ENCODE results near the gene MYO7A. TPM values are rescaled to one million over a fixed set of nuclear protein-coding genes. Genes with fewer than 3 reads are reported as not detected.
A peak's percentile ranks its signal among the peaks of the same experiment; 100 is the strongest.

Gene MYO7A
- total RNA-seq, result under 1 TPM; 0.09 to 0.14 TPM

- Mint-ChIP-seq H3K36me3 (ENCODE audit: low read depth) (no peaks in the 10 kb centered on the region), H3K4me1 (ENCODE audit: low read depth) (peaks cover 5% of the 10 kb centered on the region), H3K27ac (no peak within 1 kb of the TSS), H3K27me3 (peaks cover 4% of the 10 kb centered on the region), H3K9me3 (no peaks in the 10 kb centered on the region), H3K4me3 (peak within 1 kb of the TSS; percentile 37)
- ChIA-PET CTCF (interaction anchor here (0.8 to 4.2 kb wide), 45 partner anchors 8 to 420 kb away, joined by 3 to 176 read pairs (median 6); no protein-coding TSS in a partner anchor), POLR2A (no interaction called here)
- TF ChIP-seq, protein P1, sequence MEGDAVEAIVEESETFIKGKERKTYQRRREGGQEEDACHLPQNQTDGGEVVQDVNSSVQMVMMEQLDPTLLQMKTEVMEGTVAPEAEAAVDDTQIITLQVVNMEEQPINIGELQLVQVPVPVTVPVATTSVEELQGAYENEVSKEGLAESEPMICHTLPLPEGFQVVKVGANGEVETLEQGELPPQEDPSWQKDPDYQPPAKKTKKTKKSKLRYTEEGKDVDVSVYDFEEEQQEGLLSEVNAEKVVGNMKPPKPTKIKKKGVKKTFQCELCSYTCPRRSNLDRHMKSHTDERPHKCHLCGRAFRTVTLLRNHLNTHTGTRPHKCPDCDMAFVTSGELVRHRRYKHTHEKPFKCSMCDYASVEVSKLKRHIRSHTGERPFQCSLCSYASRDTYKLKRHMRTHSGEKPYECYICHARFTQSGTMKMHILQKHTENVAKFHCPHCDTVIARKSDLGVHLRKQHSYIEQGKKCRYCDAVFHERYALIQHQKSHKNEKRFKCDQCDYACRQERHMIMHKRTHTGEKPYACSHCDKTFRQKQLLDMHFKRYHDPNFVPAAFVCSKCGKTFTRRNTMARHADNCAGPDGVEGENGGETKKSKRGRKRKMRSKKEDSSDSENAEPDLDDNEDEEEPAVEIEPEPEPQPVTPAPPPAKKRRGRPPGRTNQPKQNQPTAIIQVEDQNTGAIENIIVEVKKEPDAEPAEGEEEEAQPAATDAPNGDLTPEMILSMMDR (IDR thresholded peaks at IDR 0.05), result no peak
- intact Hi-C loops (cut with micrococcal nuclease), result loop anchor here (1.0 to 10.0 kb wide), 2 partner anchors 60 to 427 kb away; no protein-coding TSS in a partner anchor
- DNase-seq (no peak), ATAC-seq (no peak)
These were observed at the start of gene MYO7A for GRCh38 chr11:77127920-77128691. MYO7A (plus strand) TSS chr11:77128246; CDS start chr11:77130635, 2,389 bp downstream.

DNA sequence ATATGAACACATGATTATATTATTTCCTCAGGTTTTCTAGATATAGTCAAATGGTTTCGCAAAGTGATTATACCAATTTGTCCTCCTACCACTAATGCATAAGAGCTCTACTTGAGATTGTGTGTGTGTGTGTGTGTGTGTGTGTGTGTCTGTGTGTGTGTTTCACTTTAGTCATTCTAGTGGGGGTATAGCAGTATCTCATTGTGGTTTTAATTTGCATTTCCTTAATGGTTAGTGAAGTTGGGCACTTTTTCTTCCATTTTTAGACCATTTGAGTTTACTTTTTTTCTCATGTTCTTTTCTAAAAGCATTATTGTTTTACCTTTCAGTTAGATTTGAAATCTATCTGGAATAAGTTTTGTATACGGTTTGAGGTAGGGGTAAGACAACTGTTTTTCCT, 48.4 kb upstream of the MYO7A start:
- intact Hi-C loops (cut with micrococcal nuclease), result no loop called here
- Mint-ChIP-seq H3K36me3 (ENCODE audit: low read depth) (no peaks in the 10 kb centered on the region), H3K4me3 (no peak overlapping the region), H3K4me1 (ENCODE audit: low read depth) (peaks cover 21% of the 10 kb centered on the region), H3K27ac (no peak overlapping the region), H3K27me3 (no peaks in the 10 kb centered on the region), H3K9me3 (peaks cover 4% of the 10 kb centered on the region)
- ChIA-PET CTCF (interaction anchor here (1.1 to 4.9 kb wide), 5 partner anchors 11 to 159 kb away, joined by 3 to 54 read pairs (median 5); no protein-coding TSS in a partner anchor), POLR2A (no interaction called here)
- TF ChIP-seq, protein P1 (IDR thresholded peaks at IDR 0.05), result no peak
- DNase-seq, result no peak
- ATAC-seq, result no peak

- intact Hi-C loops (cut with micrococcal nuclease), result no loop called here
- TF ChIP-seq, protein P1 (IDR thresholded peaks at IDR 0.05), result no peak
- ATAC-seq (no peak), DNase-seq (no peak)
- peaks cover 21% of the 10 kb centered on the region for H3K4me1 Mint-ChIP-seq (ENCODE audit: low read depth)
- CTCF ChIA-PET, result interaction anchor here (1.4 to 4.9 kb wide), 4 partner anchors 10 to 160 kb away, joined by 4 to 54 read pairs (median 11); no protein-coding TSS in a partner anchor
- H3K4me3 Mint-ChIP-seq, result no peak overlapping the region
- H3K27me3 Mint-ChIP-seq, result no peaks in the 10 kb centered on the region
- H3K27ac Mint-ChIP-seq, result no peak overlapping the region
- POLR2A ChIA-PET, result no interaction called here
- peaks cover 4% of the 10 kb centered on the region for H3K9me3 Mint-ChIP-seq
- H3K36me3 Mint-ChIP-seq (ENCODE audit: low read depth), result no peaks in the 10 kb centered on the region
These were observed 47.3 kb upstream of the MYO7A start for GRCh38 chr11:77080643-77081210.

- H3K4me3 Mint-ChIP-seq, result no peak overlapping the region
- no peaks in the 10 kb centered on the region for H3K27me3 Mint-ChIP-seq
- intact Hi-C loops (cut with micrococcal nuclease), result no loop called here
- ChIA-PET CTCF (interaction anchor here (1.4 to 4.9 kb wide), 5 partner anchors 9 to 161 kb away, joined by 5 to 54 read pairs (median 8); no protein-coding TSS in a partner anchor), POLR2A (interaction anchor here (1.7 kb wide), 1 partner anchor 8 kb away, joined by 8 read pairs; no protein-coding TSS in a partner anchor)
- ATAC-seq, result no peak
- H3K27ac Mint-ChIP-seq, result no peak overlapping the region
- H3K9me3 Mint-ChIP-seq, result peaks cover 4% of the 10 kb centered on the region
- H3K36me3 Mint-ChIP-seq (ENCODE audit: low read depth), result no peaks in the 10 kb centered on the region
- TF ChIP-seq, protein P1 (IDR thresholded peaks at IDR 0.05), result no peak
- H3K4me1 Mint-ChIP-seq (ENCODE audit: low read depth), result peaks cover 21% of the 10 kb centered on the region
- DNase-seq, result no peak
These were observed 46.6 kb upstream of the MYO7A start for GRCh38 chr11:77081381-77081851.

All from activated CD8-positive, alpha-beta T cell treated with anti-CD3 and anti-CD28 coated beads for 36 hours (primary cell).